HG03354 (cell line): ENCODE results near the gene PTPRN2.

Source experiments
- ATAC-seq: cut with Tn5 transposase; IDR thresholded peaks from one replicate; pipeline ENCODE4 v1.9.1; 2021; ENCODE audit warnings: mild to moderate bottlenecking; ENCODE audit not compliant: unreplicated experiment, poor library complexity, severe bottlenecking

The PTPRN2 gene

GRCh38 chr7:157657741-157658740 is 929.6 kb downstream of the PTPRN2 start:
- no peak for ATAC-seq

- ATAC-seq, result no peak
These were observed 931.3 kb downstream of the PTPRN2 start for GRCh38 chr7:157656195-157656769.

GRCh38 chr7:157654350-157654749 is 933.3 kb downstream of the PTPRN2 start:
- no peak for ATAC-seq

GRCh38 chr7:157653827-157654207 is 933.8 kb downstream of the PTPRN2 start:
- no peak for ATAC-seq

- no peak for ATAC-seq
These were observed 934.4 kb downstream of the PTPRN2 start for GRCh38 chr7:157652954-157653826.

GRCh38 chr7:157652161-157652953 is 935.3 kb downstream of the PTPRN2 start:
- no peak for ATAC-seq

- ATAC-seq, result no peak
These were observed 936.1 kb downstream of the PTPRN2 start for GRCh38 chr7:157651366-157652160.

- no peak for ATAC-seq
These were observed 936.8 kb downstream of the PTPRN2 start for GRCh38 chr7:157650801-157651200.

- ATAC-seq, result no peak
These were observed 937.4 kb downstream of the PTPRN2 start for GRCh38 chr7:157650131-157650631.

- ATAC-seq, result no peak
These were observed 941.1 kb downstream of the PTPRN2 start for GRCh38 chr7:157646551-157646950.

GRCh38 chr7:157645539-157645938 is 942.1 kb downstream of the PTPRN2 start:
- no peak for ATAC-seq

GRCh38 chr7:157644946-157645345 is 942.7 kb downstream of the PTPRN2 start:
- ATAC-seq, result no peak

- ATAC-seq, result no peak
These were observed 944.1 kb downstream of the PTPRN2 start for GRCh38 chr7:157643525-157643970.

- ATAC-seq, result no peak
These were observed 945.8 kb downstream of the PTPRN2 start for GRCh38 chr7:157641866-157642265.

GRCh38 chr7:157640144-157640543 is 947.5 kb downstream of the PTPRN2 start:
- ATAC-seq, result no peak

- ATAC-seq, result no peak
These were observed 949.1 kb downstream of the PTPRN2 start for GRCh38 chr7:157638563-157638962.

GRCh38 chr7:157637216-157637949 is 950.2 kb downstream of the PTPRN2 start:
- ATAC-seq, result no peak

GRCh38 chr7:157635669-157636068 is 952.0 kb downstream of the PTPRN2 start:
- ATAC-seq, result no peak
